Tibial nerve (tissue), 4 donors: Measurements from ENCODE around the gene RAB8A.

Experiments
- CTCF ChIP-seq, 5 experiments: fragments of 200-600 bp in 3 of 5; fragments of 450-650 bp in 2 of 5; sonication (generic) in 3 of 5; IDR thresholded peaks; one replicate each; pipeline ENCODE4 v1.5.1; 2016 to 2019; ENCODE audit warnings: antibody characterized with exemption in 5 of 5, mild to moderate bottlenecking in 3 of 5, moderate library complexity in 2 of 5
- EP300 ChIP-seq, 2 donors: sonication (generic); formaldehyde crosslinking; IDR thresholded peaks; one replicate each; pipeline ENCODE4 v1.6.1; 2017; ENCODE audit warnings: antibody characterized with exemption in 2 of 2, mild to moderate bottlenecking in 1 of 2
- POLR2A ChIP-seq, 2 donors: fragments of 450-650 bp; IDR thresholded peaks; one replicate each; pipeline ENCODE4 v1.6.1; 2017; ENCODE audit warnings: antibody characterized with exemption in 2 of 2, mild to moderate bottlenecking in 2 of 2, moderate library complexity in 2 of 2

- no peak for TF ChIP-seq CTCF (IDR thresholded peaks at IDR 0.05)
- no peak for TF ChIP-seq POLR2A (IDR thresholded peaks at IDR 0.05)
- TF ChIP-seq EP300 (IDR thresholded peaks at IDR 0.05), result no peak
Measured at GRCh38 chr19:16117594-16118033, 5.9 kb downstream of the RAB8A start.
